GM21723 (cell line): ENCODE results near the gene MYCBPAP.
A peak's percentile ranks its signal among the peaks of the same experiment; 100 is the strongest.

ENCODE experiments used
- ATAC-seq: cut with Tn5 transposase; IDR thresholded peaks from one replicate; pipeline ENCODE4 v1.9.1; 2021; ENCODE audit warnings: mild to moderate bottlenecking, moderate library complexity; ENCODE audit not compliant: unreplicated experiment

The MYCBPAP gene

GRCh38 chr17:50550661-50551432 is 42.6 kb downstream of the MYCBPAP start:
- no peak for ATAC-seq

DNA sequence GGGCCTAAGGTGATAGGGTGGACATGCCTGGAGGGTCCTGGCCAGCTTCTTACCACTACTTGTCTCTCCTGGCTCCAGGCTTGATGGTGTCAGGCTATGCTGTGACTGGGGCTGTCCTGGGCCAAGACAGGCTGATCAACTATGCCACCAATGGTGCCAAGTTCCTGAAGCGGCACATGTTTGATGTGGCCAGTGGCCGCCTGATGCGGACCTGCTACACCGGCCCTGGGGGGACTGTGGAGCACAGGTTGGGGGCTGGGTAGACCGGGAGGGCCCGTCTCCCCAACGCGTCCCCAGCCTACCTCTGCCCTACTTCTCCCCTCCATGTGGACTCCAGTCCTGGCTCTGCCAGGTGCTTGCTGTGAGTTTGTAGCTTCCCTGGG is 43.2 kb downstream of the MYCBPAP start:
- ATAC-seq, result no peak

DNA sequence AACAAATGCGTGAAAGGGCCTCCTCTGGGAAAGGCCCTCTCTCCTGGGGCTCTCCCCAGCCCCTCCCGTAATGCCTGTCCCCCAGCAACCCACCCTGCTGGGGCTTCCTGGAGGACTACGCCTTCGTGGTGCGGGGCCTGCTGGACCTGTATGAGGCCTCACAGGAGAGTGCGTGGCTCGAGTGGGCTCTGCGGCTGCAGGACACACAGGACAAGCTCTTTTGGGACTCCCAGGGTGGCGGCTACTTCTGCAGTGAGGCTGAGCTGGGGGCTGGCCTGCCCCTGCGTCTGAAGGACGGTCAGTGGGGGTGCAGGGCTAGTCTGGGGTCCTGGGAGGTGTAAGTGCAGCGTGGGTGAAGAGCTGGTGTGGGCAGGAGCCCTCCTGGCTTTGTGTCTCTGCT is 43.6 kb downstream of the MYCBPAP start:
- ATAC-seq, result no peak

DNA sequence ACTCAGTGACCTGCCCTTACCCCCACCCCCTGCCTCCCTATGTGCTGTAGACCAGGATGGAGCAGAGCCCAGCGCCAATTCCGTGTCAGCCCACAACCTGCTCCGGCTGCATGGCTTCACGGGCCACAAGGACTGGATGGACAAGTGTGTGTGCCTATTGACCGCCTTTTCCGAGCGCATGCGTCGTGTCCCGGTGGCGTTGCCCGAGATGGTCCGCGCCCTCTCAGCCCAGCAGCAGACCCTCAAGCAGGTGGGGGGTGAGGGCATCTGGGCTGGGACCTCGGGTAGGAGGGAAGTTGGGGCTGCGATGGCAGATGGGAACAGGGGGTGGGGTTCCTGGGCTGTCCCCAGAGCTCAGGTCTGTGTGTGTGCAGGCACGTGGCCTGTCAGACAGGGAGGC is 46.0 kb downstream of the MYCBPAP start:
- ATAC-seq, result no peak

GRCh38 chr17:50556803-50557202 is 48.6 kb downstream of the MYCBPAP start:
- no peak for ATAC-seq

GRCh38 chr17:50557630-50558029 is 49.4 kb downstream of the MYCBPAP start:
- ATAC-seq, result no peak

DNA sequence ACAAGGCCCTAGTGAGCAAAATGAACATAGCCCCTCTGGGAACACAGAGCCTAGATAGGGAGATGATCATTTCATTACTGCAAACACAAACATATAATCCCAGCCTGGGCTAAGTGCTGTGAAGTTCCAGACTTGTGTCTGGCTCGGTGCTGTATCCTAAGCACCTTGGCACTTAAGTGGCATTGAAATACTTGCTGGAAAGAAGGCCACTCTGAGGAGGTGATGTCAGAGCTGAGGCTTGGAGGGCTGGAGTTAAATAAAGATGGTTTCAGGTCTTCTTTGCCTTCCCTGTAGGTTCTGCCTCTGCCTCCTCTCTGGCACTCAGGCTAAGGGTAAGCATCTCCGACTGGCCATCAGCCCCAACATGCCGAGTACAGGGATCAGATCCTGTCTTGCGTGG is 49.9 kb downstream of the MYCBPAP start:
- ATAC-seq, result no peak

- ATAC-seq, result no peak
Observed at GRCh38 chr17:50558581-50558940, 50.3 kb downstream of the MYCBPAP start.

GRCh38 chr17:50558941-50559614 is 50.8 kb downstream of the MYCBPAP start:
- no peak for ATAC-seq

DNA sequence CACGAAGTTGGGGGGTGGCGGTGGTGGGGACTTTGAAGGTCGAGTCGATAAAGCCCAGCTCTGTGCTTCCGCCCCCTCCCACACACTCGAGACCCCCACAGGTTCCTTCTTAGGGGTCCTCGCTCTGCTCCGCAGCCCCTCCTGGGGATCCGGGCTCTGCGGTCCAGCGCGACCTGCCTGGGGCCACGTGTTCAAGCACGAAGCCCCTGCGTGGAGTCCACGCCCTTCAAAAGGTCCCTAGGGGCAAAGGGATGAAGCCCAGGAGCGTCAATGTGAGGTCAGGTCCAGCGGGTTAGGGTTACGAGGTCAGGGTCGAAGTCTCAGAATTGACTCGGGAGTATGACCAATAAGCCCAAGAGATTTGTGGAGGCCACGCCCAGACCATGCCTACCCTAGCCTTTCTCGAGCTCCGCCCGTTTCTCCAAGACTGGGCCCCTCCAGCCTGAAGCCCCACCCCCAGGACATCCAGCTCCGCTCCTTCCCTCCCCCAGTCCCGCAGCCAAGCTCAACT is 51.5 kb downstream of the MYCBPAP start:
- no peak for ATAC-seq

GRCh38 chr17:50560185-50560824 is 52.1 kb downstream of the MYCBPAP start, which contains the start of gene CACNA1G:
CACNA1G (plus strand) TSS chr17:50560715; CDS start chr17:50561460, 745 bp downstream.
- peak; percentile 93 for ATAC-seq

DNA sequence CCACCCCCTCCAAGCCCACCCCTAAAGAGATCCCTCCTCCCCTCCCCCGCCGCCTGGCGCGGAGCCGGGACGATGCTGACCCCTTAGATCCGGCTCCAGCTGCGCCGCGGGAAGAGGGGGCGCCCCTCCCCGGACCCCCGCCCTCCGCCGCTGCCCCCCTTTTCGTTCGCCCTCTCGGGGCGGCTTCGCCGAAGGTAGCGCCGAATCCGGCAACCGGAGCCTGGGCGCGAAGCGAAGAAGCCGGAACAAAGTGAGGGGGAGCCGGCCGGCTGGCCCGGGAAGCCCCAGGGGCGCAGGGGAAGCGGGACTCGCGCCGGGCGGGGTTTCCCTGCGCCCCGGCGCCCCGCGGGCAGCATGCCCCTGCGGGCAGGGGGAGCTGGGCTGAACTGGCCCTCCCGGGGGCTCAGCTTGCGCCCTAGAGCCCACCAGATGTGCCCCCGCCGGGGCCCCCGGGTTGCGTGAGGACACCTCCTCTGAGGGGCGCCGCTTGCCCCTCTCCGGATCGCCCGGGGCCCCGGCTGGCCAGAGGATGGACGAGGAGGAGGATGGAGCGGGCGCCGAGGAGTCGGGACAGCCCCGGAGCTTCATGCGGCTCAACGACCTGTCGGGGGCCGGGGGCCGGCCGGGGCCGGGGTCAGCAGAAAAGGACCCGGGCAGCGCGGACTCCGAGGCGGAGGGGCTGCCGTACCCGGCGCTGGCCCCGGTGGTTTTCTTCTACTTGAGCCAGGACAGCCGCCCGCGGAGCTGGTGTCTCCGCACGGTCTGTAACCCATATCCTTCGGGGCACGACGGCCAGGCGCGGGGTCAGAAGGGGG is 52.9 kb downstream of the MYCBPAP start:
- ATAC-seq, result no peak

- ATAC-seq, result no peak
Observed at GRCh38 chr17:50561746-50562141, 53.5 kb downstream of the MYCBPAP start.

- no peak for ATAC-seq
Observed at GRCh38 chr17:50562242-50563091, 54.2 kb downstream of the MYCBPAP start.

DNA sequence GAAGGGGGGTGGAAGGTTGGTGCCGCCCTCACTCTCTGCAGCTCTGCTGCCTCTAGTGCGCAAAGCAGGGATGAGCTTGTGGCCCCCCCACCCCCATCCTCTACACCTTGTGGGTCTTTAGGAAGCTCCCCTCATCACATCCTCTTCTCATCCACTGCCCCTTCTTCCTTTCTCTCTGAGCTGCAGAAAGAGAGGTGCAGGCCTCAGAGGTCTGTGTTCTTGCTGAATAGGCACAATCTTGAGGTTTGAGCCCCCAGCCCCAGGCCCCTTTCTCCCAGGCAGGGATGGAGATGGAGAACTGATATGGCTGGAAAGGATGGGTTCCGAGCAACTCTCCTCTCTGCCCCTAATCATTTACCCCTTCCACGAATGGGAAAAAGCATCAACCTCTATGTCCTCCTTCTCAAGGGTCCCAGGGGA is 54.9 kb downstream of the MYCBPAP start:
- ATAC-seq, result no peak

- no peak for ATAC-seq
Observed at GRCh38 chr17:50564916-50565315, 56.7 kb downstream of the MYCBPAP start.

GRCh38 chr17:50565402-50566350 is 57.4 kb downstream of the MYCBPAP start:
- no peak for ATAC-seq

- ATAC-seq, result no peak
Observed at GRCh38 chr17:50566886-50567285, 58.6 kb downstream of the MYCBPAP start.

- no peak for ATAC-seq
Observed at GRCh38 chr17:50568659-50569058, 60.4 kb downstream of the MYCBPAP start.
